IPS DF 4.7 (cell line): Measurements from ENCODE around the gene OPCML.

Experiments used
- DNase-seq: peaks from one replicate; pipeline ENCODE4 v3.0.0-alpha.2; 2013; ENCODE audit warnings: low spot score; ENCODE audit errors: extremely low read depth

The OPCML gene

GRCh38 chr11:132691848-132692550 lies 840.3 kb downstream of the OPCML start:
- DNase-seq, result no peak

GRCh38 chr11:132686886-132687285 lies 845.4 kb downstream of the OPCML start:
- DNase-seq, result no peak

GRCh38 chr11:132685174-132685611 lies 847.1 kb downstream of the OPCML start:
- no peak for DNase-seq

- DNase-seq, result no peak
These were observed 848.7 kb downstream of the OPCML start for GRCh38 chr11:132683602-132684001.

GRCh38 chr11:132681971-132682370 lies 850.3 kb downstream of the OPCML start:
- DNase-seq, result no peak

- DNase-seq, result no peak
These were observed 851.7 kb downstream of the OPCML start for GRCh38 chr11:132680584-132680983.

- DNase-seq, result no peak
These were observed 858.1 kb downstream of the OPCML start for GRCh38 chr11:132674151-132674550.

- DNase-seq, result no peak
These were observed 860.4 kb downstream of the OPCML start for GRCh38 chr11:132671851-132672370.

- no peak for DNase-seq
These were observed 861.2 kb downstream of the OPCML start for GRCh38 chr11:132670921-132671675.

GRCh38 chr11:132669949-132670348 lies 862.4 kb downstream of the OPCML start:
- DNase-seq, result no peak

- DNase-seq, result no peak
These were observed 867.1 kb downstream of the OPCML start for GRCh38 chr11:132665205-132665604.

GRCh38 chr11:132658696-132659095 lies 873.6 kb downstream of the OPCML start:
- DNase-seq, result no peak

GRCh38 chr11:132658004-132658403 lies 874.3 kb downstream of the OPCML start:
- no peak for DNase-seq

GRCh38 chr11:132655187-132655855 lies 877.0 kb downstream of the OPCML start:
- no peak for DNase-seq

GRCh38 chr11:132653237-132653636 lies 879.1 kb downstream of the OPCML start:
- no peak for DNase-seq

- no peak for DNase-seq
These were observed 881.2 kb downstream of the OPCML start for GRCh38 chr11:132650969-132651720.

- no peak for DNase-seq
These were observed 883.0 kb downstream of the OPCML start for GRCh38 chr11:132649277-132649676.

GRCh38 chr11:132648851-132649250 lies 883.5 kb downstream of the OPCML start:
- DNase-seq, result no peak

GRCh38 chr11:132646890-132647289 lies 885.4 kb downstream of the OPCML start:
- no peak for DNase-seq

GRCh38 chr11:132644520-132645239 lies 887.6 kb downstream of the OPCML start:
- DNase-seq, result no peak

GRCh38 chr11:132643239-132643638 lies 889.1 kb downstream of the OPCML start:
- no peak for DNase-seq
